WERI-Rb-1 (cell line): ENCODE results near the gene HOOK2.
"Not testable (repeated sequence)": the region's sequence is repeated elsewhere in the genome, so short reads cannot be mapped to it uniquely, and the experiment has no call there.

ENCODE experiments used
- DNase-seq: peaks from one replicate; pipeline ENCODE4 v3.0.0-alpha.2; 2020
- H3K27ac ChIP-seq: fragments of 250-450 bp; sonication (Bioruptor Pico); 2 replicates; pipeline ENCODE4 v1.5.1; 2020; ENCODE audit warnings: mild to moderate bottlenecking, moderate library complexity
- H3K27me3 ChIP-seq: fragments of 250-450 bp; sonication (Bioruptor Pico); 2 replicates; pipeline ENCODE4 v1.5.1; 2021; ENCODE audit warnings: mild to moderate bottlenecking, low read depth, moderate library complexity; ENCODE audit not compliant: insufficient read depth, severe bottlenecking
- H3K36me3 ChIP-seq: fragments of 250-450 bp; sonication (Bioruptor Pico); 2 replicates; pipeline ENCODE4 v1.5.1; 2020; ENCODE audit warnings: mild to moderate bottlenecking, moderate library complexity
- H3K4me3 ChIP-seq: 2 replicates; pipeline ENCODE4 v1.5.1; 2011; ENCODE audit warnings: low read depth, mild to moderate bottlenecking, control low read depth, low read length
- H3K9me3 ChIP-seq: fragments of 250-450 bp; sonication (Bioruptor Pico); 2 replicates; pipeline ENCODE4 v1.5.1; 2021; ENCODE audit warnings: mild to moderate bottlenecking, moderate library complexity; ENCODE audit not compliant: severe bottlenecking
- CTCF ChIP-seq: IDR thresholded peaks from 2 replicates; pipeline ENCODE4 v1.5.1; 2011; ENCODE audit warnings: low read depth, mild to moderate bottlenecking, control low read depth, inconsistent platforms, low read length

The HOOK2 gene

GRCh38 chr19:12774588-12775555, at the start of gene HOOK2:
TSS of gene HOOK2 (minus strand) at chr19:12775552. CDS start at chr19:12775449, 103 bp downstream.
- H3K27me3 ChIP-seq: no peaks in the 10 kb centered on the region
- no peak for TF ChIP-seq CTCF
- H3K36me3 ChIP-seq: peaks cover 8% of the 10 kb centered on the region
- peak within 1 kb of the TSS; percentile 56 for H3K4me3 ChIP-seq
- peak within 1 kb of the TSS; percentile 81 for H3K27ac ChIP-seq
- H3K9me3 ChIP-seq: no peaks in the 10 kb centered on the region
- DNase-seq: no peak

- Histone ChIP-seq H3K4me3 (no peak overlapping the region), H3K27ac (no peak overlapping the region), H3K27me3 (no peaks in the 10 kb centered on the region), H3K36me3 (peaks cover 18% of the 10 kb centered on the region), H3K9me3 (no peaks in the 10 kb centered on the region)
- DNase-seq: no peak
- no peak for TF ChIP-seq CTCF
These were observed 46.4 kb upstream of the HOOK2 start for GRCh38 chr19:12821761-12822160.

- DNase-seq, H3K27me3 ChIP-seq, H3K9me3 ChIP-seq: not testable (repeated sequence)
These were observed 42.5 kb upstream of the HOOK2 start for GRCh38 chr19:12817810-12818209.

GRCh38 chr19:12817188-12817587, 41.8 kb upstream of the HOOK2 start:
- not testable (repeated sequence) for H3K4me3 ChIP-seq, DNase-seq, H3K27ac ChIP-seq, H3K27me3 ChIP-seq, H3K9me3 ChIP-seq
- peaks cover 55% of the 10 kb centered on the region for H3K36me3 ChIP-seq

More at GRCh38 chr19:12817810-12818209, 42.5 kb upstream of the HOOK2 start:
- H3K4me3 ChIP-seq, H3K27ac ChIP-seq: not testable (repeated sequence)
- H3K36me3 ChIP-seq: peaks cover 49% of the 10 kb centered on the region

GRCh38 chr19:12815088-12815487, 39.7 kb upstream of the HOOK2 start:
- Histone ChIP-seq H3K27me3 (no peaks in the 10 kb centered on the region), H3K4me3 (no peak overlapping the region), H3K27ac (no peak overlapping the region), H3K9me3 (no peaks in the 10 kb centered on the region), H3K36me3 (peaks cover 66% of the 10 kb centered on the region)
- no peak for DNase-seq
- TF ChIP-seq CTCF: no peak

- Histone ChIP-seq H3K27ac (peak within 1 kb of the TSS; percentile 90), H3K27me3 (no peaks in the 10 kb centered on the region), H3K36me3 (peaks cover 45% of the 10 kb centered on the region), H3K4me3 (peak within 1 kb of the TSS; percentile 62), H3K9me3 (no peaks in the 10 kb centered on the region)
- DNase-seq: peak; percentile 91
- TF ChIP-seq CTCF: 0 out of 2 replicates have a peak, but pooled peaks have one; percentile 1
These were observed 31.1 kb upstream of the HOOK2 start, which contains the start of gene RNASEH2A for GRCh38 chr19:12806242-12807081. TSS of gene RNASEH2A (plus strand) at chr19:12806584. CDS start at chr19:12806674, 90 bp downstream.
